Neutrophil (primary cell): Measurements from ENCODE around the gene MRPL32.
"Not testable (repeated sequence)": the region's sequence is repeated elsewhere in the genome, so short reads cannot be mapped to it uniquely, and the experiment has no call there.

Experiments
- H3K27ac ChIP-seq: fragments of 200-600 bp; sonication (generic); 2 replicates; pipeline ENCODE4 v1.5.1; 2016; ENCODE audit warnings: mild to moderate bottlenecking, moderate library complexity
- H3K27me3 ChIP-seq: fragments of 200-600 bp; sonication (generic); 2 replicates; pipeline ENCODE4 v1.6.0; 2016; ENCODE audit warnings: mild to moderate bottlenecking
- H3K36me3 ChIP-seq: fragments of 200-600 bp; sonication (generic); 2 replicates; pipeline ENCODE4 v1.5.1; 2017
- H3K4me1 ChIP-seq, 2 experiments: fragments of 200-600 bp in 1 of 2; sonication (generic) in 1 of 2; 1 replicate in 1 of 2; 2 replicates in 1 of 2; pipeline versions ENCODE4 v1.5.1 to v1.6.1; 2013 to 2016; ENCODE audit warnings: low read depth in 1 of 2, low read length in 1 of 2, mild to moderate bottlenecking in 1 of 2, moderate library complexity in 1 of 2; ENCODE audit not compliant: control insufficient read depth in 1 of 2, insufficient read depth in 1 of 2
- H3K4me3 ChIP-seq, 2 experiments: fragments of 200-600 bp in 1 of 2; sonication (generic) in 1 of 2; 1 replicate in 1 of 2; 2 replicates in 1 of 2; pipeline ENCODE4 v1.5.1; 2013 to 2016; ENCODE audit warnings: low read depth in 1 of 2, low read length in 1 of 2, mild to moderate bottlenecking in 1 of 2, moderate library complexity in 1 of 2
- H3K9me3 ChIP-seq: fragments of 200-600 bp; sonication (generic); 2 replicates; pipeline ENCODE4 v1.5.1; 2016
- TF ChIP-seq, protein P1 (sequence below): fragments of 200-600 bp; sonication (generic); IDR thresholded peaks from 2 replicates; pipeline ENCODE4 v1.5.1; 2016; ENCODE audit warnings: antibody characterized with exemption

Gene MRPL32

DNA sequence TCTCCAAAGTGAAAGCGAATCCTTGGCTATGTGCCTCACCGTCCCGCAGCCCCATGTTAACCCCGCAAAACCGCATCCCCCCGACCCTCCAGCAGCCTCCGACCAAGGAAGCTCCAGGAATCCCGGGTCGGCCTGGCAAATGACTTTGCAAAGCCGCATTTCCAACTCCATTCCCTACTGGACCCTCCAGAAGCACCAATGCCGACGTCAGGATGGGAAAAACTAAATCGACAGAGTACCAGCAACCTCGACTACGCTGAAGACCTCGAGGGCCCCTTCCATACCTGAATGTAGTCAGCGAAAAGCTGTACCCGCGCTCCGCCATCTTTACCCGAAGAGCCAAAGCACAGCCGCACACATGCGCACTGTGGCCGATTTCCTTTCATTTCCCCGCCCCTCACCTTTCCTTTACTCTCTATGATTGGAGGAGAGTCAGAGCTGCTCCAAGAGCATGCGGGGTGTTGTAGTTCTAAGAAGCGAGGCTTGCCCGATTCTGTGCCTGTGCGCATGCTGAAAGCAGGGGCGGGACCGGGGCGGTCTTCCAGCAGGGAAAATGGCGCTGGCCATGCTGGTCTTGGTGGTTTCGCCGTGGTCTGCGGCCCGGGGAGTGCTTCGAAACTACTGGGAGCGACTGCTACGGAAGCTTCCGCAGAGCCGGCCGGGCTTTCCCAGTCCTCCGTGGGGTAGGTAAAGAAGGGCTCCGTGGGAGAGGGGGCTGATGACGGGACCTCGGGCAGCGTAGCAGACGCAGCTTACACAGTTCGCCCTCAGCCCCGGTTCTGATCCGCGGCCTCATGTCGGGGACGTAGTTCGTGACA lies at the start of gene MRPL32, which contains the start of gene PSMA2:
MRPL32 (plus strand) TSS at position 543 of the 818 bp plus-strand sequence; CDS start at position 554, 11 bp downstream.
PSMA2 (minus strand) TSS at position 341 of the 818 bp plus-strand sequence; CDS start at position 325, 16 bp downstream.
- H3K9me3 ChIP-seq: no peaks in the 10 kb centered on the region
- peak within 1 kb of the TSS; percentile 92 to 99 for H3K4me3 ChIP-seq
- H3K36me3 ChIP-seq: peaks cover 9% of the 10 kb centered on the region
- H3K27ac ChIP-seq: peak within 1 kb of the TSS; percentile 71
- TF ChIP-seq, protein P1, sequence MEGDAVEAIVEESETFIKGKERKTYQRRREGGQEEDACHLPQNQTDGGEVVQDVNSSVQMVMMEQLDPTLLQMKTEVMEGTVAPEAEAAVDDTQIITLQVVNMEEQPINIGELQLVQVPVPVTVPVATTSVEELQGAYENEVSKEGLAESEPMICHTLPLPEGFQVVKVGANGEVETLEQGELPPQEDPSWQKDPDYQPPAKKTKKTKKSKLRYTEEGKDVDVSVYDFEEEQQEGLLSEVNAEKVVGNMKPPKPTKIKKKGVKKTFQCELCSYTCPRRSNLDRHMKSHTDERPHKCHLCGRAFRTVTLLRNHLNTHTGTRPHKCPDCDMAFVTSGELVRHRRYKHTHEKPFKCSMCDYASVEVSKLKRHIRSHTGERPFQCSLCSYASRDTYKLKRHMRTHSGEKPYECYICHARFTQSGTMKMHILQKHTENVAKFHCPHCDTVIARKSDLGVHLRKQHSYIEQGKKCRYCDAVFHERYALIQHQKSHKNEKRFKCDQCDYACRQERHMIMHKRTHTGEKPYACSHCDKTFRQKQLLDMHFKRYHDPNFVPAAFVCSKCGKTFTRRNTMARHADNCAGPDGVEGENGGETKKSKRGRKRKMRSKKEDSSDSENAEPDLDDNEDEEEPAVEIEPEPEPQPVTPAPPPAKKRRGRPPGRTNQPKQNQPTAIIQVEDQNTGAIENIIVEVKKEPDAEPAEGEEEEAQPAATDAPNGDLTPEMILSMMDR: no peak
- H3K4me1 ChIP-seq: peaks cover 49 to 53% of the 10 kb centered on the region in 2 experiments
- no peaks in the 10 kb centered on the region for H3K27me3 ChIP-seq

DNA sequence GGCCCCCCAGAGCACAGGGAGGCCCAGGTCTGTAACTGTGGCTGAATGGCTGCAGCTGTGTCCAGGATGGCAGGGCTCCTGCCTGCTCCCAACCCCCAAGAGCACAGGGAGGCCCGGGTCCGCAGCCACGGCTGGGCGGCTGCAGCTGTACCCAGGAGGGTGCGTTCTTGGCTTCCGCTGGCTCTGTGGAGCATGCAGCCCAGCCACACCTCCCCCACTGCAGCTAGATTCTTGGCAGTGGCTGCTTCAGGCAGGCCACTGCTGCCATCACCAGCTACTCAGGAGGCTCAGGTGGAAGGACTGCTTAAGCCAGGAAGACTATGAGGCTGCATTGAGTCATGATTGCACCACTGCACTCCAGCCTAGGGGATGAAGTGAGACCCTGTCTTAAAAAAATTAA lies 48.2 kb upstream of the MRPL32 start:
- H3K27ac ChIP-seq: no peak overlapping the region
- H3K4me1 ChIP-seq: peaks cover 33 to 35% of the 10 kb centered on the region in 2 experiments
- H3K4me3 ChIP-seq: no peak overlapping the region
- no peaks in the 10 kb centered on the region for H3K9me3 ChIP-seq
- H3K27me3 ChIP-seq: no peaks in the 10 kb centered on the region
- TF ChIP-seq, protein P1: no peak
- no peaks in the 10 kb centered on the region for H3K36me3 ChIP-seq

DNA sequence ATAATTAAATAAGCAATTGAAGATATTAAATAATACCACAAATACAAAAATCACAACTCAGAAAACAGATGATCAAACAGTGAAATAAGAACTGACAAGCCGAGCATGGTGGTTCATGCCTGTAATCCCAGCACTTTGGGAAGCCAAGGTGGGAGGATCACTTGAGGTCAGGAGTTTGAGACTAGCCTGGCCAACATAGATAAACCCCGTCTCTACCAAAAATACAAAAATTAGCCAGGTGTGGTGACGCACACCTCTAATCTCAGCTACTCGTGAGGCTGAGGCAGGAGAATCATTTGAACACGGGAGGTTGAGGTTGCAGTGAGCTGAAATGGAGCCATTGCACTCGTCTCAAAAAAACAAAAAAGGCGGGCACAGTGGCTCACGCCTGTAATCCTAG lies 47.0 kb upstream of the MRPL32 start:
- H3K4me3 ChIP-seq, H3K9me3 ChIP-seq, H3K27me3 ChIP-seq, H3K27ac ChIP-seq, H3K36me3 ChIP-seq: not testable (repeated sequence)
- peaks cover 42 to 43% of the 10 kb centered on the region in 2 experiments for H3K4me1 ChIP-seq

GRCh38 chr7:42886129-42886528 lies 46.0 kb upstream of the MRPL32 start:
- no peaks in the 10 kb centered on the region for H3K9me3 ChIP-seq
- peaks cover 43 to 44% of the 10 kb centered on the region in 2 experiments for H3K4me1 ChIP-seq
- no peaks in the 10 kb centered on the region for H3K27me3 ChIP-seq
- no peak overlapping the region for H3K4me3 ChIP-seq
- peak overlapping the region; percentile 94 for H3K27ac ChIP-seq
- TF ChIP-seq, protein P1: no peak
- H3K36me3 ChIP-seq: no peaks in the 10 kb centered on the region

DNA sequence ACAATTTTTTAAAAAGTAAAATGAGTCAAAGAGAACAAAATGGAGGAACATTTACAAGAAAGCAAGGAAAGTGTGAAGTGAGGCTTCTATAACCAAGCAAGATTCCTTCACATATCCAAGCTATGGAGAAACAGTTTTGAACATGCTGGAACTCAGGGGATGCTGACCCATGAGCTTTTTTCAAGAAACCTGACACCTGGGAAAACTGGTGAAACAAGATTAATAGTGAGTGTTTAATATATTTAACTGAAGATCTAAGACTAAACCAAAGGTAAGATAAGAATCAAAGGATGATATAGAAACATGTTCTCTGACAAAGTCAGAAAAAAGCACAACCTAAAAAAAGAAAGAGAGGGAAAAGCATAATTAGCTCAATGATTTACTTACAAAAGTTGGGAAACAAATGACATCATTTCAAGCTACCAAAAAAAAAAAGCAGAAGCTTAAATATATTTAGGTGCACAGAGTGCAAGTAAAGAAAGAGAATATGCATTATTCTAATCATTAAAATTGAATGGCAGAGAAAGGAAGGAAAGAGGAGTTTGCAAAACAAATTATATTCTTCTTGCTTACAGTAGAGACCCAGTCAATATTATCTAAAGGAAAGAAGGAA lies 45.2 kb upstream of the MRPL32 start:
- H3K4me1 ChIP-seq: peaks cover 43 to 44% of the 10 kb centered on the region in 2 experiments
- TF ChIP-seq, protein P1: no peak
- no peaks in the 10 kb centered on the region for H3K36me3 ChIP-seq
- H3K27me3 ChIP-seq: no peaks in the 10 kb centered on the region
- H3K4me3 ChIP-seq: peak overlapping the region; percentile 74 to 82
- H3K27ac ChIP-seq: peak overlapping the region; percentile 94
- no peaks in the 10 kb centered on the region for H3K9me3 ChIP-seq
